HepG2 (cell line): ENCODE measurements around the gene USP35. TPM values are rescaled to one million over a fixed set of nuclear protein-coding genes. Genes with fewer than 3 reads are reported as not detected.

Experiments
- ATF7-NPFF ChIP-seq: sonication (generic); formaldehyde crosslinking; IDR thresholded peaks from 2 replicates; pipeline ENCODE4 v1.8.1; 2023; ENCODE audit warnings: mild to moderate bottlenecking, low read depth, missing genetic modification reagents, moderate library complexity
- BHLHE40 ChIP-seq: IDR thresholded peaks from 2 replicates; pipeline ENCODE4 v1.6.1; 2011; ENCODE audit warnings: low read length, improper control_type of control experiment
- ERF ChIP-seq: IDR thresholded peaks from 2 replicates; pipeline ENCODE4 v1.6.1; 2018; ENCODE audit warnings: missing biosample characterization, missing genetic modification reagents
- GRHL1 ChIP-seq: sonication (generic); formaldehyde crosslinking; conservative IDR thresholded peaks from 2 replicates; pipeline ENCODE4 v1.8.0; 2022; ENCODE audit warnings: missing genetic modification reagents
- JDP2 ChIP-seq: sonication (generic); formaldehyde crosslinking; IDR thresholded peaks from 2 replicates; pipeline ENCODE4 v1.8.1; 2022; ENCODE audit warnings: missing genetic modification reagents, borderline replicate concordance
- KLF12 ChIP-seq: sonication (generic); formaldehyde crosslinking; IDR thresholded peaks from 2 replicates; pipeline ENCODE4 v1.4.0; 2020; ENCODE audit warnings: missing genetic modification reagents, borderline replicate concordance
- NFATC3 ChIP-seq: sonication (generic); formaldehyde crosslinking; IDR thresholded peaks from 2 replicates; pipeline ENCODE4 v1.5.1; 2020; ENCODE audit warnings: mild to moderate bottlenecking, missing genetic modification reagents
- PAF1 ChIP-seq: IDR thresholded peaks from 2 replicates; pipeline ENCODE4 v1.6.1; 2016; ENCODE audit warnings: missing genetic modification reagents, missing compliant biosample characterization
- PBX3 ChIP-seq: sonication (generic); formaldehyde crosslinking; IDR thresholded peaks from 2 replicates; pipeline ENCODE4 v1.8.1; 2023; ENCODE audit warnings: missing genetic modification reagents, inconsistent platforms, borderline replicate concordance
- PLSCR1 ChIP-seq: sonication (generic); formaldehyde crosslinking; IDR thresholded peaks from 2 replicates; pipeline ENCODE4 v1.5.0; 2020; ENCODE audit warnings: missing genetic modification reagents, mild to moderate bottlenecking, borderline replicate concordance
- RBM22 ChIP-seq: fragments of 200-400 bp; formaldehyde crosslinking; optimal IDR thresholded peaks from 2 replicates; pipeline ENCODE3; 2017; ENCODE audit warnings: mild to moderate bottlenecking, low read length, moderate library complexity
- SNAPC5 ChIP-seq: sonication (generic); formaldehyde crosslinking; IDR thresholded peaks from 2 replicates; pipeline ENCODE4 v1.8.1; 2023; ENCODE audit warnings: mild to moderate bottlenecking, missing genetic modification reagents, borderline replicate concordance
- TEF ChIP-seq: sonication (generic); formaldehyde crosslinking; IDR thresholded peaks from 2 replicates; pipeline ENCODE4 v1.5.0; 2020; ENCODE audit warnings: missing genetic modification reagents
- ZBED4 ChIP-seq: sonication (generic); formaldehyde crosslinking; IDR thresholded peaks from 2 replicates; pipeline ENCODE4 v1.4.0; 2020; ENCODE audit warnings: missing genetic modification reagents, borderline replicate concordance
- ZBTB3 ChIP-seq: sonication (generic); formaldehyde crosslinking; IDR thresholded peaks from 2 replicates; pipeline ENCODE4 v1.4.0; 2020; ENCODE audit warnings: low read depth, mild to moderate bottlenecking, moderate library complexity, missing genetic modification reagents, borderline replicate concordance
- ZMYM4 ChIP-seq: sonication (generic); formaldehyde crosslinking; IDR thresholded peaks from 2 replicates; pipeline ENCODE4 v1.8.1; 2023; ENCODE audit warnings: mild to moderate bottlenecking, missing genetic modification reagents
- ZNF10 ChIP-seq: sonication (generic); formaldehyde crosslinking; IDR thresholded peaks from 2 replicates; pipeline ENCODE4 v1.4.0; 2020; ENCODE audit warnings: mild to moderate bottlenecking, low read depth, missing genetic modification reagents, borderline replicate concordance
- ZNF138 ChIP-seq: sonication (generic); formaldehyde crosslinking; IDR thresholded peaks from 2 replicates; pipeline ENCODE4 v1.5.0; 2020; ENCODE audit warnings: mild to moderate bottlenecking, low read depth, missing genetic modification reagents
- ZNF329 ChIP-seq: sonication (generic); formaldehyde crosslinking; IDR thresholded peaks from 2 replicates; pipeline ENCODE4 v1.9.0; 2021; ENCODE audit warnings: low read depth, mild to moderate bottlenecking, missing genetic modification reagents
- ZNF782 ChIP-seq: sonication (generic); formaldehyde crosslinking; IDR thresholded peaks from 2 replicates; pipeline ENCODE4 v1.4.0; 2020; ENCODE audit warnings: missing genetic modification reagents, mild to moderate bottlenecking, borderline replicate concordance
- ZNF790 ChIP-seq: sonication (generic); formaldehyde crosslinking; IDR thresholded peaks from 2 replicates; pipeline ENCODE4 v1.8.0; 2022; ENCODE audit warnings: missing genetic modification reagents, mild to moderate bottlenecking, borderline replicate concordance
- polyA plus RNA-seq, 8 experiments: library from polyadenylated mRNA; depleted of rRNA in 3 of 8; stranded (reverse) in 7 of 8; unstranded in 1 of 8; fragments of >200 nt; fragmentation: Illumina TruSeq in 4 of 8; extraction: Trizol in 4 of 8; gene quantifications; 2 replicates each; pipeline versions ENCODE4 v1.2.1 to v1.2.3, GENCODE V29; 2011 to 2016; ENCODE audit warnings: low read depth in 4 of 8, missing spikeins in 1 of 8, mixed read lengths in 1 of 8; ENCODE audit not compliant: insufficient read depth in 1 of 8
- total RNA-seq, 5 experiments: library from RNA; depleted of rRNA; stranded (reverse); fragments of >200 nt; fragmentation: Illumina TruSeq; extraction: Trizol; gene quantifications; 2 replicates each; pipeline ENCODE4 v1.2.3, GENCODE V29; 2016; ENCODE audit warnings: low read depth in 1 of 5

USP35 gene
- total and polyA plus RNA-seq, 2 of the 13 experiments (the other 11 are each of a cell fraction or from before 2014, with no cell fraction given), result 4.6 to 7.7 TPM

GRCh38 chr11:78156127-78156844, 32.4 kb upstream of the USP35 start (continued):
- TF ChIP-seq BHLHE40 (0 out of 2 replicates have a peak, but pooled peaks have one; percentile 40), PLSCR1 (CRISPR knock-in tag) (no peak), GRHL1 (no peak), ZMYM4 (CRISPR knock-in tag) (peak; percentile 77; the same call in 1 of the 2 replicates), ZBED4 (peak; percentile 74; the same call in 1 of the 2 replicates), ZNF10 (no peak), SNAPC5 (CRISPR knock-in tag) (no peak), PAF1 (CRISPR knock-in tag) (no peak), JDP2 (no peak), ERF (CRISPR knock-in tag) (peak; percentile 94), TEF (CRISPR knock-in tag) (no peak), RBM22 (no peak), PBX3 (CRISPR knock-in tag) (no peak), ZBTB3 (CRISPR knock-in tag) (no peak), NFATC3 (CRISPR knock-in tag) (no peak), KLF12 (CRISPR knock-in tag) (no peak), ZNF782 (CRISPR knock-in tag) (no peak), ZNF329 (CRISPR knock-in tag) (no peak), ATF7-NPFF (CRISPR knock-in tag) (no peak), ZNF138 (CRISPR knock-in tag) (no peak), ZNF790 (no peak)
